Retina (tissue), 1 donor: Measurements from ENCODE around the gene INTS11.
A peak's percentile ranks its signal among the peaks of the same experiment; 100 is the strongest.

Experiments used
- DNase-seq: peaks from one replicate; pipeline ENCODE4 v3.0.0-alpha.2; 2016

INTS11 gene

DNA sequence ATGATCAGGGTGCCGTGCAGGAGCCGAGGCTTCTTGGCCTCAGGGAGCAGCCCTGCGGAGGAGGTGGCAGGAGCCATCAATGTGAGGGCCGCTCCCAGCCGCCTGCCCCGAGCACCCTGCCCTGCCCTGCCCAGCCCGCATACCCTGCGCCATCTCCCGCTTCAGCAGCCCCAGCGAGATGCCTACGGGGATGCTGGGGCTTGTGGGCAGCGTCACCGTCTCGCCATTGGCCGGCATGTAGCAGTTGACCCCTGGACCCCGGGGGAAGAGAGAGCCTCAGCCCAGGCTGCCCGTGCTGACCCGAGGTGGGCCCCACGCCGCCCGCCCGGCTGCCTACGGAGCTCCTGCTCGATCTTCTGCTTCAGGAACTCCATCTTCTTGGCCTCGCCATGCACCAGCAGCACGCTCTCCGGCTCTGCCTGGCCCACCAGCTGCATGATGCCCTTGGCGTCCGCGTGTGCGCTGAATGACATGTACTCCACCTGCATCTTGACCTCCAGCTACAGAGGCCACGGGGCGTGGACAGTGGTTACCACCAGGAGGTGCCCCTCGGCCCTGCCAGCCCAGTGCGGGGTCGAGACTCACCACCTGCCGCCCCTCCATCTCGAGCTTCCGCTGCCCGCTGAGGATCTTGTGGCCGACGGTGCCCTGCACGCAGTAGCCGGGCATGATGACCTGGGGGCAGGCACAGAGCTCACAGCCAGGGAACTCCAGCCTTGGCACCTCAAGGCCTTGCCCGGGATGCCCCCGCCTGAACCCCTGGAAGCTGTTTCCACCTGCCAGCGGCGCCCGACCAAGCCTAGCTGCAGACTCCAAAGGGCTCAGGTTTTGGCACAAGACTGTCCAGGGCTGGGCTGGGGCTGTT is 11.8 kb downstream of the INTS11 start:
- DNase-seq, result no peak

DNA sequence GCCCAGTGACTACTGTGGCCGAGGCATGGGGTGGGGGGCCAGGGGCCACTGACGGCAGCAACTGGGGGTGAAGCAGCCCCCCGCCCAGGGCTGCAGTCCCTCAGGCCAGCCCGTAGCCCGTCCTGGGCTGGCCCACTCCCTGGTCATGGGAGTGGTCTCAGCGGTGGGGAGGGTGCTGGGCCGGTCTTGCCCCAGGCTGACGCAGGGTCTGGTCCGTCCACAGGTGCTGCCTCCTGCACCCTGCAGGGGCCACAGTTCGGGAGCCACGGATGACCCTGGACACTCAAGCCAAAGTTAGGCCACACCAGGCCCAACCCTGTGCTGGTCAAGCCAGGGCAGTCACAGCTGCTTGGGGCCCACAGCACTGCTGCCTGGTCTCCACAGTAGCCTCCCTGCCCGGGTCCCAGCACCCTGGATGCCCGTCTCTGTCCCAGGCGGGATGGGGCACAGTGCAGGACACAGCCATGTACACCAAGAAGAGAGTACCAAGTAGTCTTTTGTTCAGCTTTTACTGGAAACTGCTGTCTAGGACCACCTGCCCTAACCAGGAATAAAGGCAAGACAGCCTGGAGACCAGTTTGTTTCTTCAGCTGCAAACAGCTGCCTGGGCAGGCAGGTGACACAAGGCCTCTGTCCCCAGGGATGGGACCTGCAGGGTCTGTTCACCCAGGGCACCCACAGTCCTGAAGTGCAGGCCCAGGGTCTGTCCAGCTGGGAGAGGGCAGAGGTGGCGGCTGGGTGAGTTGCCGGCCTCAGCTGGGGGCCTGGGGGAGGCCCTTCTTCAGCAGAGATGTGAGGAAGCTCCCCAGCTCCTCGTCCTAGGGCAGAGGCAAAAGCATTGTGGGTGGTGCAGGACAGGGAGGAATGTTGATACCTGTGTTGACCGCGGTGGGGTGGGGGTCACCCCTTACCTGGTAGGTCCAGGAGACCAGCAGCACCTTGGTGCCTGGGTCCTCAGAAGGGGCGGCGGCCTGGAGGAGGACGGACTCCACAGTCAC is 13.1 kb downstream of the INTS11 start:
- no peak for DNase-seq

GRCh38 chr1:1310476-1311053 is 13.9 kb downstream of the INTS11 start:
- DNase-seq, result no peak

DNA sequence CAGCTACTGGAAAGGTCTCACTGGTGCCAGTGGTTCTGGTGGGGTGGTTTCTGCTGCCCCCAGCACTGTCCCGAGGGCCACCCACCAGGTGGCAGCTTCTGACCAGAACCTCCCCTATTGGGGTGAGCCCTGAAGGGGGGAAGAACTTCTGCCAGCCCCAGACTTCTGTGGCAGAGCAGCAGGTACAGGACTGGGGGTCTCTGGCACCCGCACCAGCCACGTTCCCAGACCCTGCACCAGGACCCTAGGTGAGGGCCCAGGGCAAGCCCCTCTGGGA is 14.4 kb downstream of the INTS11 start:
- DNase-seq, result no peak

GRCh38 chr1:1309251-1310108 is 15.0 kb downstream of the INTS11 start:
- DNase-seq, result no peak

GRCh38 chr1:1308756-1309250 is 15.7 kb downstream of the INTS11 start:
- DNase-seq, result no peak

DNA sequence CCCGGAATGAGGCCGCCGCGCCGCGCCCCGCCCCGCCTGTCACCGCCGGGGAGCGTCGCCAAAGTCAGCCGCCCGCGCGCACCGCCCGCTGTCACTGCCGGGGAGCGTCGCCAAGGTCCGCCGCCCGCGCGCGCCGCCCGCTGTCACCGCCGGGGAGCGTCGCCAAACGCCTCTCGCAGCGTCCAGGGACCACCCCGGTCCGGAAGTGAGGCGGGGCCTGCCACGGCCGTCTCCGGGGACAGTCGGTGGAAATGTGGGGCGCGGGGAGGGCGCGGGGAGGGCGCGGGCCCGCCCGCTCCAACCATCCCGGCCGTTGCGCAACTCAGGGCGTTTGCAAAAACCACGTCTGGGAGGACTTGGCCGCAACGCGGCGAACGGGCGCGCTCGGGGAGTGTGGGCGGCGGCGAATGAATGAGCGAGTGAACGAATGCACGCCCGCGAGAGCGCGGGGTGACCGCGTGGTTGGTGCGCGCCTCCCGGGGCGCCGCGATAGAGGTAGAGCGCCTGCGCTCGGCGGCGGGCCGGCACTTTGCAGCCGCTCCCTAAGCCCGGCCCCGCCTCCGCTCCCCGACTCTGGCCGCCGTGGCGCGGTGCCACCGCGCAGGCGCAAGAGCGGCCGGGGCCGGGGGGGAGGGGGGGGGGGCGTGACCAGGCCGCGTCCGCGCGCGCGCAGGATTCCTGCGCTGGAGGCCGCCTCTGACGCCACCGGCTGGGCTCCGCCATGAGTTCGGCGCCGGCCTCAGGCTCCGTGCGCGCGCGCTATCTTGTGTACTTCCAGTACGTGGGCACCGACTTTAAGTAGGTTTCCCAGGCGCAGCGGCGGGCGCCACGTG is 16.3 kb downstream of the INTS11 start, which contains the start of the genes ACAP3 and PUSL1:
TSS of gene ACAP3 (minus strand) at position 8 of the 833 bp plus-strand sequence. CDS start 115 bp downstream, outside the sequence.
TSS of gene PUSL1 (plus strand) at position 675 of the 833 bp plus-strand sequence. CDS start at position 722, 47 bp downstream.
- DNase-seq, result peak; percentile 96

- no peak for DNase-seq
These were observed 17.1 kb downstream of the INTS11 start for GRCh38 chr1:1307261-1307922.

GRCh38 chr1:1306661-1307260 is 17.7 kb downstream of the INTS11 start:
- DNase-seq, result no peak

GRCh38 chr1:1306070-1306660 is 18.3 kb downstream of the INTS11 start:
- DNase-seq, result no peak

- no peak for DNase-seq
These were observed 19.0 kb downstream of the INTS11 start for GRCh38 chr1:1305300-1306069.

DNA sequence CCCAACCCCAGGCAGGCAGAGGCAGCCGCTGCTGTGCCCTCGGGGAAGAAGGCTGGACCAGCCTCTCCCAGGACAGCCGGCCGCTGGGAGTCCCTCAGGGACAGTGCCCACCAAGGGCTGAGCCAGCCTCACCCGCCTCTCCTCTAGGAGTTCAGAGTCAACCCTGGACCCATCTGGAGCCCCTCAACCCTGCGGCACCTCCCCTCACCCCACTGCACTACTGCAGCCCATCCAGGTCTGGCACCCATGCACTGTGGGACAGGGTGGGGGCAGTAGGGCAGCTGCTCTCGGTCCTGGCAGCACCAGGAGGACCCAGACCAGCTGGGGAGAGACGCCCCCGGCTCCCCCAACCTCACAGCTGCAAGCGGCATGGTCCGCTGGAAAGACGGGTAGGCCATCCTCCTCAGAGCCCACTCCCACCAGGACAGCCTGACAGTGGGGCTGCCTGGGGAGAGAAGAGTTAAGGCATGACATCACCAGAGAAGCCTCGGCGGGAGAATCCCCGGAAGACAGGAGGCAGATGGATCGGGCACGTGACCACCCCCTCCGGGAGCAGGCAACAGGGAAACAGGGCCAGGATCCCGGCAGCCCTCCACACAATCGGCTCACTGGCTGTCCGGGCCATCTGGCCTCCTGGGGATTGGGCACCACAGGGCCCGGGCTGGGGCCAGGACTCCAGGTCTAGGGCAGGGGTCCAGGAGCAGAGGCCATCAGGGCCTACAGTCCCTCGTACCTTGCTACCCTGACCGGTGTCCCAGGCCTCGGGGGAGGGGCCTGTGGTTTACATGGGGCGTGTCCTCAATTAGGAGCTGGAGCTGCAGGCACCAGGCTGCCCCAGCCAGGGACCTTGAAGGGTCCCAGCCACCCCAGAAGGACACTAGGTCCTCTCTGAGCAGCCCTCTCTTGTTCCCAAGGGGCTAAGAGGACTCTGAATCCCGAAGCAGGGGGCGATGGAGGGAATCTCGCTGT is 19.8 kb downstream of the INTS11 start:
- DNase-seq, result peak; percentile 95

DNA sequence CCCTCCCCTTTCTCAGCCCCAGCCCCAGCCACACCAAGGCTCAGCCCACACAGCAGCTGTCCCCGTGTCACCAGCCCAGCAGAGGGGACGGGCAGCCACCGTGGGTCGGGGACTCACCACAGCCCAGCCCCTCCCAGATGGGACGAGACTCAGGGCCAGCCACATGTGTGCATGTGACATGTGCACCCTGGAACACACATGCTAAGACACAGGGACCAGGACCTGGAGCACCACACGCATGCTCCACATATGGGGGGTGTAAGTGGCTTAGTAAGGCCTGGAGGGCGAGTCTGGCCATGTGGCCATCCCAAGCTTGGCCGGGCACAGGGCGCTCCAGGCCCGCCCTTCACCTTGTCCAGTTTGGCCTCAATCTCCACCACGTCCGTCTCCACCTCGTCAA is 20.7 kb downstream of the INTS11 start:
- DNase-seq, result no peak

- DNase-seq, result no peak
These were observed 21.4 kb downstream of the INTS11 start for GRCh38 chr1:1302951-1303509.

DNA sequence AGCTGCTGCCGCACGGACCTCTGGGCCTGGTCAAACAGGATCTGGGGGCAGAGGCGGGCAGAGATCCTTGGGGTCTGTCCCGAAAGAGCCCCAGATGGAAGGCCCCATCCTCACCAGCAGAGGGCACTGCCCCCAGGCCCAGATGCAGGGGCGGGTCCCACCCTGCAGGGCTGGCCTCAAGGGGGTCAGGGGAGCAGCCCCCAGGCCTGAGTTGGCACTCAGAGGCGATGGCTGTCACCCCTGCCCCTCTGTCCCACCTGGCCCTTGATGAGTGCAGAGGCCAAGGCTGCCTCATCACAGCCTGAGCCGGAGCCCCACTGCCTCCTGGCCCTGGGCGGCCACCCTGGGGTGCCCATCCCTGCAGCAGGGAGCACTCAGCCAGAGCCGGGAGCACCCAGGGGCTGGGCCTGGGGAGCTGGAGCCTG is 22.4 kb downstream of the INTS11 start:
- DNase-seq, result no peak

- no peak for DNase-seq
These were observed 24.1 kb downstream of the INTS11 start for GRCh38 chr1:1300352-1300739.

GRCh38 chr1:1299686-1300351 is 24.6 kb downstream of the INTS11 start:
- no peak for DNase-seq
